Measurements from ENCODE around the gene PGRMC1.
"Not testable (repeated sequence)": the region's sequence is repeated elsewhere in the genome, so short reads cannot be mapped to it uniquely, and the experiment has no call there.

Gene PGRMC1

DNA sequence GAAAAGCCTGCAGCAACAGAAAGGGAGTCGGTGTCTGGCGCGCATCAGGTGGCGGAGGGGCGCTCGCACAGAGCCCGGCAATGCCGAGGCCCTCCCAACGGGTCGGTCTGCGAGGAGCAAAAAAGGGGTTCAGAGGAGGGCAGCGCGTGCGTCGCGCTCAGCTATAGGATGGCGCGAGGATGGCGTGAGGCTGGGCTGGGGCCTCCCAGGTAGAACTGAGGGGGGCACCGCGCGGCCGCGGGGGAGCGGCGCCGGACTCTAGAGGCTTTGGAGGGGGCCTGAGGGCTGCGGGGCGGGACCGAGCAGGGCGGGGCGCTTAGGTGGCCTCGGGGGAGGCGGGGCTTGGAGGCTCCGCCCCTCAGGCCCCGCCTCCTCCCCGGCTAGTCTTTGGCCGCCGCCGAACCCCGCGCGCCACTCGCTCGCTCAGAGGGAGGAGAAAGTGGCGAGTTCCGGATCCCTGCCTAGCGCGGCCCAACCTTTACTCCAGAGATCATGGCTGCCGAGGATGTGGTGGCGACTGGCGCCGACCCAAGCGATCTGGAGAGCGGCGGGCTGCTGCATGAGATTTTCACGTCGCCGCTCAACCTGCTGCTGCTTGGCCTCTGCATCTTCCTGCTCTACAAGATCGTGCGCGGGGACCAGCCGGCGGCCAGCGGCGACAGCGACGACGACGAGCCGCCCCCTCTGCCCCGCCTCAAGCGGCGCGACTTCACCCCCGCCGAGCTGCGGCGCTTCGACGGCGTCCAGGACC, at the start of gene PGRMC1:
Gene PGRMC1 (plus strand): TSS at position 414 of the 751 bp plus-strand sequence. CDS start 79 bp downstream, at position 493.
- ATAC-seq: peak; percentile 97
- peak; percentile 73 for DNase-seq

DNA sequence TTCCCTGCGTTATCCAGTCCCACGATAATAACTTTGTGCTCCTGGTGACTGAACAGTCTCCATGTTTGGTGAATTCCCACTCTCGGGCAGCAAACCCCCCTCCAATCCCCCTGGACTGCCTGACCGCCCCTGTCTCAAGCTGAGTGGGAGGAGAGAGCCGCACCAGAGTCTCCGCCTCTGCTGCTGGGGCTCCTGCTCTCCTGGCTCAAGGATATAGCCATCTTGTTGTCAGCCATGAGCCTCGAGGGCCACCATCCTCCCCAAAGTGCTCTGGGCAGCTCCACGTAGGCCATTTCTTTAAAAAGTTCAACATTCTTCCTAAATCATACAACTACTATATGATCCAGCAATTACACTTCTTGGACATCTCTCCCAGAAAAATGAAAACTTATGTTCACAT, 49.3 kb upstream of the PGRMC1 start:
- DNase-seq (no peak), ATAC-seq (no peak)

- no peak for ATAC-seq
- DNase-seq: no peak
These were observed 48.8 kb upstream of the PGRMC1 start for GRCh38 chrX:119187298-119187697.

DNA sequence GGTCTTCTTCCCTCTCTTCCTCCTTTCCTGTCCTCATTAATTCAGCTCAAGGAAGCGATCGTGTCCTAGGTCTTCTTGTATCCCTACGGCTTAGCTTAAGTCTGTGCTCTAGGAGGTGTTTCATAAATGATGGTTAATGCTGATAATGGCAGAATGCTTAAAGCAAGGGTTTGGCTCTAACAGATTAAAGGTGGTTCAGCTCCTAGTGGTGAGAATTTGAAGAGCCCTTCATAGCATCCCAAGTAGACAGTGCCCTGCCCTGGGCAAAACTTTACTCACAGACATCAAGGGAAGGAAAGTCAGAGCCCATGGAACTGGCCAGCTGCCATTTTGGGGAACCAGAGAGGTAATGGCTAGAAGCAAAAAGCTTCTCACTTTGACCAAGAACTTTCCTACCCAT, 47.0 kb upstream of the PGRMC1 start:
- DNase-seq (no peak), ATAC-seq (no peak)

- DNase-seq (no peak), ATAC-seq (no peak)
These were observed 46.5 kb upstream of the PGRMC1 start for GRCh38 chrX:119189595-119189994.

DNA sequence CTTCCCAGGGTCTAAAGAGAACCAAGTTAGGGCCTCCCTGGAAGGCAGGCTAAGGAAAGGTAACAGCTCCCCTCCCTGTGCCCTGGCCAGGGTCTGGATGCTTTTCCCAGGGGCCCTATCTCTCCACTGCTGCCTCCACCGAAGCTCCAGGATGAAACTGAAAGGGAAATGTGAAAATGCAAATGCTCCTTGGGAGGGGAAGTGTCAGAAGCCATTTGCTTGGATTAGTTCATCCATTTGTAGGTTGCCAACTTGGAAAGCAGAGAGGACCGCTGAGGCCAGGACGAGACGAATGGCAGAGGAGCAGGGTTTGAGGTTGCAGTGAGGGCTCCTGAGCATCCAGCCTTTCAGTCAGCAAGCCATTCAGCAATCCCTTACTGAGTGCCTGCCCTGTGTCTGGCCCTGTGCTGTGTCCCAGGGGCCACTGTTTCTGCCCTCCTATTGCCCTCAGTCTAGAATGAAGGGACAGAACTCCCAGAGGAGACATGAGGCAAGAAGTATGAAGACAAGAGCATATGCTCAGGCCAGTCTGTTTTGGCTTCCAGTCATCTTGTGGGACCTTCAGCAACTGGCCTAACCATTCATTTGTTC, 45.9 kb upstream of the PGRMC1 start:
- DNase-seq: no peak
- no peak for ATAC-seq

DNA sequence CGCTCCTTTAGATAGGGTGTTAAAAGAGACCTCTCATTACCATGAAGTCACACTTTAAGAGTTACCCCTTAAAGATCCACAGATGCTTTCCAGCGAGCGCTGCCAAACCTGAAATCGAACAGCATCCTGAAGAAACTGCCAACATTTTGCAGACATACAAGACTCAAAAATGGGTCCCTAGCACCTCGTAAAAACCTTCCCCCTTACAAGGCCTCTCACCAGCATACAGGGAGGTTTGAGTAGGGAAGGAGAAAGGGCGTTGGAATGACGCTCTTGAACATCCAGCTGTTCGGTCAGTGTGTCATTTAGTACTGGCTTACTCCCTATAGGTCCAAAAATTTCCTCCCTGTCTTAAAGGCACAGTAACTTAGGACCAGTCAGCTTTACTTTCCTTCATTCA, 45.3 kb upstream of the PGRMC1 start:
- ATAC-seq (no peak), DNase-seq (no peak)

- ATAC-seq (no peak), DNase-seq (no peak)
These were observed 41.5 kb upstream of the PGRMC1 start for GRCh38 chrX:119194621-119195020.

GRCh38 chrX:119201570-119201969, 34.5 kb upstream of the PGRMC1 start:
- DNase-seq: no peak
- no peak for ATAC-seq

DNA sequence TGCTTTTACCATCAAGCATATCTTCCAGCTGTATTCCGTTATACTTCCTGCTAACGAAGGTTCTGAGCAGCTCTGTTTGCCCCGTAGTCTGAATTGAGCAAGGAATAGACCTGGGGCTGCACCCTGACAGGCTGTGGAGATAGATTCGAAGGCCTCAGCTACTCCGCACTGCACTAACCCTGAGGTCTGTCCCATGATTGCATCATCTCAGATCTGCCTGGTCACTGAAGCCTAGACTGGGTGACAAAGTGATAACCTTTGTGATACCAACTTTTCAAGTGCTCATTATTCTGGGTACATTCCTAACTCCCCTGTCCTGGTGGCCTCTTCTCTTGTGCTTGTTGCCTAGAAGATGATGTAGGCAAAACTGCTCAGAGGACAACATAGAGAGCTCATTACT, 29.9 kb upstream of the PGRMC1 start:
- DNase-seq (no peak), ATAC-seq (no peak)

DNA sequence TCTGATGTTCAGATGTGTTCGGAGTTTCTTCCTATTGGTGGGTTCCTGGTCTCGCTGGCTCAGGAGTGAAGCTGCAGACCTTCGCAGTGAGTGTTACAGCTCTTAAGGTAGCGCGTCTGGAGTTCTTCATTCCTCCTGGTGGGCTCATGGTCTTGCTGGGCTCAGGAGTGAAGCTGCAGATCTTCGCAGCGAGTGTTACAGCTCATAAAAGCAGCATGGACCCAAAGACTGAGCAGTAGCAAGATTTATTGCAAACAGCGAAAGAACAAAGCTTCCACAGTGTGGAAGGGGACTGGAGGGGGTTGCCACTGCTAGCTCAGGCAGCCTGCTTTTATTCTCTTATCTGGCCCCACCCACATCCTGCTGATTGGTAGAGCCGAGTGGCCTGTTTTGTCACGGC, 28.6 kb upstream of the PGRMC1 start:
- not testable (repeated sequence) for DNase-seq, ATAC-seq

DNA sequence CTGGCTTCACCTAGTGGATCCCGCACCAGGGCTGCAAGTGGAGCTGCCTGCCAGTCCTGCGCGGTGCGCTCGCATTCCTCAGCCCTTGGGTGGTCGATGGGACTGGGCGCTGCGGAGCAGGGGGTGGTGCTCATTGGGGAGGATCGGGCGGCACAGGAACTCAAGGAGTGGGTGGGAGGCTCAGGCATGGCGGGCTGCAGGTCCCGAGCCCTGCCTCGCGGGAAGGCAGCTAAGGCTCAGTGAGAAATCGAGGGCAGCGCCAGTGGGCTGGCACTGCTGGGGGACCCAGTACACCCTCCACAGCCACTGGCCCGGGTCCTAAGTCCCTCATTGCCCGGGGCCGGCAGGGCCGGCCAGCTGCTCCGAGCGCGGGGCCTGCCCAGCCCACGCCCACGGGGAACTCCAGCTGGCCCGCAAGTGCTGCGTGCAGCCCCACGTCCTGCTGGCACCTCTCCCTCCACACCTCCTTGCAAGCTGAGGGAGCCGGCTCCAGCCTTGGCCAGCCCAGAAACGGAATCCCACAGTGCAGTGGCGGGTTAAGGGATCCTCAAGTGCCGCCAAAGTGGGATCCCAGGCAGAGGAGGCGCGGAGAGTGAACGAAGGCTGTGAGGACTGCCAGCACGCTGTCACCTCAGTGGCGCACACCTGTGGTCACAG, 27.6 kb upstream of the PGRMC1 start:
- DNase-seq (no peak), ATAC-seq (no peak)

- ATAC-seq, DNase-seq: not testable (repeated sequence)
These were observed 25.0 kb upstream of the PGRMC1 start for GRCh38 chrX:119210931-119211648.

GRCh38 chrX:119211649-119212014, 24.5 kb upstream of the PGRMC1 start:
- DNase-seq: no peak
- ATAC-seq: no peak

DNA sequence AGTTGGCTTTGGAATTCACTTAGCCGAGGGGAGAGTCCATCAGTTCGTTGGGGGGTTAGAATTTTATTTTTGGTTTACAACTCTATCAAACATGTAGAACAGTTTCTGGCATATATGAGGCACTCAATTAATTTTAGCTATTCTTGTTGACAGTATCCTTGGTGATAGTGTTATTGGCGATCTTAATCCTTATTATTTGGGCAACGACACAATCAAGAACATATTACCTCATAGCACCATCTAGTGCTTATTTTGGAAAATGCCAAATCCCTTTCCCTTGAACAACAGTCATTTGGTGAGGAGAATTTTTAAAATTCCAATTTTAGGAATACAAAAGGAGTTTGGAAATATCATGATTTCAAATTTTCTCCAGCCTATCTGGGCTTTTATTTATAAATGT, 17.9 kb upstream of the PGRMC1 start:
- ATAC-seq (no peak), DNase-seq (no peak)

DNA sequence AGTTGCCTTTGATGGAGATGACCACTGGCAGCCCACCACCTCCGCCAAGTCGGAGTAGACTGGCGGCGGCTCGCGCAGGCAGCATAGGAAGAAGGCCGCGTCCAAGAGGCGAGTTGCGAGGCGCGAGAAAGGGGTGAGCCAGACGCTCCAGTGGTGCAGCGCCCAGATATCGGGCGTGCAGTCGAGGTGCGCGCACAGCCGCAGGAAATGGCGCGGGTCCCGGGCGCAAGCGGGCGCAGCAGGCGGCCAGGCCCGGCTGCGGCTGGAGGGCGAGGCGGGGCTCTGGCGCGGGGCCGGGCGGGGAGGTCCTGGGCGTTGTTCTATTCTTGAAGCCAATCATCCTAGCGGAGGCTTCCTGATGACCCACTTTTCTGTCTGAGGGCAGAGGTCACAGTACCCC, 13.2 kb upstream of the PGRMC1 start:
- no peak for DNase-seq
- no peak for ATAC-seq

GRCh38 chrX:119223783-119224182, 12.3 kb upstream of the PGRMC1 start:
- no peak for ATAC-seq
- no peak for DNase-seq

DNA sequence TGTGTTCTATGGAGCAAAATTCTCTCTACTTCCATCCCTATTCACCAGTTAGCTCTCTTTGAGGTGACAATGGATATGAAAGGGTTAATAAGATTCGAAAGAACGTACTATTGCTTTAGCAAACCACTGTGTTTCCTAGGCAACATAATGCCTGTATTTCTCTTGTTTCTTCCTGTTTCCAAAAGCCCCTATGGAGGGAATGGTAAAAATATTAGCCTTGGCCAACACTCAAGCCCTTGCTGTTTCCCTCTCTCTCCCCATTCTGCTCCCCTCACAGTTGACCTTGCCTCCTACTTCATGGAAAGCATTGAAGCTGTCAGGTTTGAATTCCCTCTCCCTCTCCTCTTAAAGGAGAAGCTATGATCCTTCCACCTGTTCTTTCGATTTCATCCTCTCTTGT, 9.6 kb upstream of the PGRMC1 start:
- DNase-seq: no peak
- no peak for ATAC-seq

DNA sequence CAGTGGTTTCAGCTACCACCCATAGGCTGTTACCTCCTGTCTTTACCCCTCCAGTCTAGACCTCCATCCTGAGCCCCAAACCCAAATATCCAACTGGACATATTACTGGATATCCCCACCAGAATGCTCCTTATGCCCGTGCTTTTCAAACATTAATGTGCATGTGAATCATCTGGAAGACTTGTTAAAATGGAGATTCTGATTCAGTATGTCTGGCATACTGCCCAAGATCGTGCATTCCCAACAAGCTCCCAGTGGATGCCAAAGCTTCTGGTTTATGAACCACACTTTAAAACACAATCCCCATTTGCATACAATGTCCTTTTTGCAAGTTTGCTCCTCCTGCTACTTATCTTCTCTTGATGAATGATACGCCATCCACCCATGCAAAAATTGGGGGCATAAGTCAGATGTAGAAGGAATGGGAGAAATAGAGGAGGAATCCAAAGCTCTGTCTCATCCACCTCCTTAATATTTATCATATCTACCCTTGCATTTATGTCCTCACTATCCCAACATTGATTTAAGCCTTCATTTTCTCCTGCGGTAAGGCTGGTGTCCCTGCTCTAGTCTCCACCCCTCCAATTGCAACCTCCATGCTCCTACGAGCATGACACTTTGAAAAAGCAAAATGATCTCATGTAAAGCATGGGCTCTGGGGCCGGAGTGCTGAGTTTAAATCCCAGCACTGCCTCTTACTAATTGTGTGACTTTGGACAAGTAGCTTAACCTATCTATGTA, 7.4 kb upstream of the PGRMC1 start:
- DNase-seq (no peak), ATAC-seq (no peak)

DNA sequence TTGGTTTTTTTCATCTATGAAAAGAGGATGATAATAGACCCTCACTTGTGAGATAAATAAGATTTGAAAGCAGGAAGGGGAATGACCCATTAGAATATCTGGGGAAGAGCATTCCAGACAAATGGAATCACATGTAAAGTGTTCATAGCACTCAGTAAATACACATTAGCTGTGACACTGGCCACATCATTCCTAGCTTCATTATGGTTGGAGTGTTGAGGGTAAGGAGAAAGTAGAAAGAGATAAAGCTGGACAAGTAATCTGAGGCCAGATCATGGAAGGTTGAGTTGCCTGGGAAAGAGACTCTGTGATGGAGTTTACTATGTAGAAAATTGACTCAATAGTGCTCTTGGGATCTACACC, 6.9 kb upstream of the PGRMC1 start:
- ATAC-seq: no peak

DNA sequence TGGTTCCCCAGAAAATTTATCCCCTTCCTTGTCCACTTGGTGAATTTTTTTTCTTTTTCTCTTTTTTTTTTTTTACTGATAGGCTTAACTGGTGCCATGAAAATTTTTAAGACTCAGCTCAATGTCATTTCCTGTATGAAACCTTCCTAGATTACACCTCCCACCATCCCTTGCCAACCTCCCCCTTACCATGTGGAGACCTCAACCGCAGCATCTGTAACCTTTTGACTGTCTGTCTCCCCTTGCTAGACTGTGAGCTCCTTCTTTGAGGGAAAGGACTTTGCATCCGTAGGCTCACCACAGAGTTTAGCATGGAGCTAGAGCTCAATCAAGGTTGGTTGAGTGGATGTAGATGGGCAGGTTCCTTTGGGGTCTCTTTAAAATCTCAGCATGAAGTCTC, 5.2 kb upstream of the PGRMC1 start:
- DNase-seq: no peak
- ATAC-seq: peak; percentile 78

More for the DNA sequence above, 6.9 kb upstream of the PGRMC1 start:
- DNase-seq: no peak

DNA sequence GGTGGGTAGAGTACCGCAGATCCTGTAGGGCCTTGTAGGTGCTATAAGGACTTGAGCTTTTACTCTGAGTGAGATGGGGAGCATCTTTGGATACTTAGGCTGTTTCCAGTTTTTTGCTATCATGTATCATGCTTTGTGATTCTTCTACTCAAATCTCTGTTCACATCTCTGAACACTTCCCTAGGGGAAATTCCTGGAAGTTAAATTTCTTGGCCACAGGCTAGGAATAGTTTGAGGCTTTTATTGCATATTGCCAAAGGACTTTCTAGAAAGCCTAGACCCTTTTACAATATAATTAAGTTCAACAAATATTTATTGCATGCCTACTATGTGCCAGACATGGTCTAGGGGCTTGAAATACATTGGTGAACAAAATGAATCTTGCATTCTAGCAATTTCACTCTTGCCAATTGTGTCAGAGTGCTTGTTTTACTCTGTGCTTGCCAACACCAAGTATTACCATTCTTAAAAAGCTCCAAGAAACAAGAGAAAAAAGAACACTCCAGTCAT, 4.1 kb upstream of the PGRMC1 start:
- ATAC-seq (no peak), DNase-seq (no peak)
